Trophoblast cell (in vitro differentiated cells and primary cell): Measurements from ENCODE around the gene KATNAL1.

Experiments used
- DNase-seq, 2 donors: peaks; one replicate each; pipeline ENCODE4 v3.0.0-alpha.2; 2016
- H2AFZ ChIP-seq: 2 replicates; pipeline ENCODE4 v1.6.1; 2013; ENCODE audit warnings: low read length, moderate library complexity, mild to moderate bottlenecking; ENCODE audit not compliant: insufficient read depth, poor library complexity
- H2AK5ac ChIP-seq: 2 replicates; pipeline ENCODE4 v1.6.1; 2013; ENCODE audit warnings: mild to moderate bottlenecking, low read length
- H2BK120ac ChIP-seq: 2 replicates; pipeline ENCODE4 v1.6.1; 2013; ENCODE audit warnings: low read length, mild to moderate bottlenecking, moderate library complexity; ENCODE audit not compliant: insufficient read depth, poor library complexity
- H2BK12ac ChIP-seq: 2 replicates; pipeline ENCODE4 v1.6.1; 2013; ENCODE audit warnings: mild to moderate bottlenecking, low read length, moderate library complexity
- H2BK5ac ChIP-seq: 2 replicates; pipeline ENCODE4 v1.6.1; 2013; ENCODE audit warnings: low read length, low read depth, moderate library complexity, mild to moderate bottlenecking; ENCODE audit not compliant: poor library complexity
- H3K14ac ChIP-seq: 2 replicates; pipeline ENCODE4 v1.6.1; 2013; ENCODE audit warnings: mild to moderate bottlenecking, low read length
- H3K18ac ChIP-seq: 2 replicates; pipeline ENCODE4 v1.6.1; 2013; ENCODE audit warnings: mild to moderate bottlenecking, low read length
- H3K23ac ChIP-seq: 2 replicates; pipeline ENCODE4 v1.6.1; 2013; ENCODE audit warnings: low read length
- H3K27ac ChIP-seq: 2 replicates; pipeline ENCODE4 v1.5.1; 2013; ENCODE audit warnings: low read depth, mild to moderate bottlenecking, inconsistent platforms, low read length, moderate library complexity
- H3K27me3 ChIP-seq: 2 replicates; pipeline ENCODE4 v1.6.1; 2013; ENCODE audit warnings: inconsistent platforms, mild to moderate bottlenecking, low read length, moderate library complexity; ENCODE audit not compliant: insufficient read depth
- H3K36me3 ChIP-seq, 2 experiments: 1 replicate in 1 of 2; 2 replicates in 1 of 2; pipeline ENCODE4 v1.6.1; 2013; ENCODE audit warnings: low read length in 2 of 2, mild to moderate bottlenecking in 2 of 2, moderate library complexity in 1 of 2; ENCODE audit not compliant: insufficient read depth in 2 of 2, control insufficient read depth in 1 of 2
- H3K4ac ChIP-seq: 2 replicates; pipeline ENCODE4 v1.6.1; 2013; ENCODE audit warnings: low read depth, mild to moderate bottlenecking, low read length, moderate library complexity
- H3K4me1 ChIP-seq, 2 experiments: 1 replicate in 1 of 2; 2 replicates in 1 of 2; pipeline ENCODE4 v1.6.1; 2013; ENCODE audit warnings: low read length in 2 of 2, mild to moderate bottlenecking in 2 of 2, moderate library complexity in 1 of 2; ENCODE audit not compliant: insufficient read depth in 2 of 2, control insufficient read depth in 1 of 2
- H3K4me2 ChIP-seq: 2 replicates; pipeline ENCODE4 v1.6.1; 2013; ENCODE audit warnings: inconsistent platforms, mild to moderate bottlenecking, low read length, moderate library complexity
- H3K4me3 ChIP-seq: 2 replicates; pipeline ENCODE4 v1.5.1; 2013; ENCODE audit warnings: mild to moderate bottlenecking, low read depth, low read length, inconsistent platforms
- H3K79me1 ChIP-seq: one replicate; pipeline ENCODE4 v1.6.1; 2013; ENCODE audit warnings: low read length
- H3K79me2 ChIP-seq: 2 replicates; pipeline ENCODE4 v1.6.1; 2013; ENCODE audit warnings: low read length, mild to moderate bottlenecking; ENCODE audit not compliant: control insufficient read depth, insufficient read depth, poor library complexity
- H3K9ac ChIP-seq: 2 replicates; pipeline ENCODE4 v1.6.1; 2013; ENCODE audit warnings: mild to moderate bottlenecking, low read length
- H3K9me3 ChIP-seq: 2 replicates; pipeline ENCODE4 v1.6.1; 2013; ENCODE audit warnings: low read depth, mild to moderate bottlenecking, control low read depth, inconsistent platforms, low read length; ENCODE audit not compliant: insufficient read depth
- H4K12ac ChIP-seq: 2 replicates; pipeline ENCODE4 v1.6.1; 2013; ENCODE audit warnings: low read depth, mild to moderate bottlenecking, low read length, moderate library complexity
- H4K8ac ChIP-seq: 2 replicates; pipeline ENCODE4 v1.6.1; 2013; ENCODE audit warnings: low read depth, mild to moderate bottlenecking, low read length, moderate library complexity
- H4K91ac ChIP-seq: one replicate; pipeline ENCODE4 v1.6.1; 2013; ENCODE audit warnings: low read depth, mild to moderate bottlenecking, low read length, moderate library complexity
- WGBS: extraction: QIAGEN DNeasy Blood & Tissue Kit; methylation state at CpG from one replicate; pipeline ENCODE4 v1.1.7; 2013; ENCODE audit warnings: missing lambda C conversion rate; ENCODE audit not compliant: insufficient read length, insufficient coverage; ENCODE audit errors: extremely low coverage; 5-methylcytosine and 5-hydroxymethylcytosine counted together

The KATNAL1 gene

GRCh38 chr13:30156826-30157615 lies 150.3 kb downstream of the KATNAL1 start:
- Histone ChIP-seq H2BK12ac (peak overlapping the region; percentile 90), H3K4me2 (no peak overlapping the region), H4K91ac (peak overlapping the region; percentile 93), H4K12ac (no peak overlapping the region), H3K79me2 (peaks cover 3% of the 10 kb centered on the region), H3K27me3 (no peaks in the 10 kb centered on the region), H3K14ac (peak overlapping the region; percentile 69), H4K8ac (peak overlapping the region; percentile 69), H3K36me3 (no peaks in the 10 kb centered on the region), H3K23ac (no peak overlapping the region), H2BK5ac (peak overlapping the region; percentile 71), H3K27ac (peak overlapping the region; percentile 81), H2AK5ac (peak overlapping the region; percentile 59), H3K9ac (no peak overlapping the region), H3K9me3 (no peaks in the 10 kb centered on the region), H3K4ac (peak overlapping the region; percentile 28), H3K4me1 (peaks cover 27 to 37% of the 10 kb centered on the region in 2 experiments), H2BK120ac (peak overlapping the region; percentile 79), H2AFZ (no peak overlapping the region), H3K79me1 (peaks cover 18% of the 10 kb centered on the region), H3K18ac (peak overlapping the region; percentile 69), H3K4me3 (no peak overlapping the region)
- WGBS: no CpG with 5 or more reads among the region's 17 CpGs
- DNase-seq: no peak

GRCh38 chr13:30156270-30156669 lies 151.1 kb downstream of the KATNAL1 start:
- no peak overlapping the region for H2BK12ac ChIP-seq
- no peak overlapping the region for H2AK5ac ChIP-seq
- H2BK120ac ChIP-seq: no peak overlapping the region
- no peak overlapping the region for H3K4me2 ChIP-seq
- H3K27me3 ChIP-seq: no peaks in the 10 kb centered on the region
- no peaks in the 10 kb centered on the region for H3K36me3 ChIP-seq
- no peak overlapping the region for H3K9ac ChIP-seq
- H4K91ac ChIP-seq: peak overlapping the region; percentile 16
- H4K12ac ChIP-seq: no peak overlapping the region
- H4K8ac ChIP-seq: no peak overlapping the region
- H3K79me1 ChIP-seq: peaks cover 18% of the 10 kb centered on the region
- WGBS: no CpG with 5 or more reads among the region's 6 CpGs
- H2AFZ ChIP-seq: no peak overlapping the region
- no peaks in the 10 kb centered on the region for H3K9me3 ChIP-seq
- peaks cover 3% of the 10 kb centered on the region for H3K79me2 ChIP-seq
- H3K18ac ChIP-seq: no peak overlapping the region
- no peak overlapping the region for H3K4ac ChIP-seq
- DNase-seq: no peak
- H2BK5ac ChIP-seq: no peak overlapping the region
- H3K4me3 ChIP-seq: no peak overlapping the region
- no peak overlapping the region for H3K14ac ChIP-seq
- H3K4me1 ChIP-seq: peaks cover 27 to 37% of the 10 kb centered on the region in 2 experiments
- H3K23ac ChIP-seq: no peak overlapping the region
- H3K27ac ChIP-seq: no peak overlapping the region

- H3K14ac ChIP-seq: no peak overlapping the region
- H3K9ac ChIP-seq: no peak overlapping the region
- no peaks in the 10 kb centered on the region for H3K9me3 ChIP-seq
- H3K23ac ChIP-seq: no peak overlapping the region
- no peaks in the 10 kb centered on the region for H3K36me3 ChIP-seq
- no peak overlapping the region for H3K18ac ChIP-seq
- H3K27ac ChIP-seq: no peak overlapping the region
- H2AFZ ChIP-seq: no peak overlapping the region
- no peak overlapping the region for H2AK5ac ChIP-seq
- H4K12ac ChIP-seq: no peak overlapping the region
- H3K4me1 ChIP-seq: peaks cover 29 to 34% of the 10 kb centered on the region in 2 experiments
- no peak overlapping the region for H2BK120ac ChIP-seq
- no CpG with 5 or more reads among the region's 10 CpGs for WGBS
- H3K79me2 ChIP-seq: peaks cover 3% of the 10 kb centered on the region
- H3K79me1 ChIP-seq: peaks cover 18% of the 10 kb centered on the region
- no peak overlapping the region for H2BK5ac ChIP-seq
- peak overlapping the region; percentile 7 for H2BK12ac ChIP-seq
- H4K8ac ChIP-seq: no peak overlapping the region
- no peak overlapping the region for H3K4ac ChIP-seq
- DNase-seq: no peak
- no peaks in the 10 kb centered on the region for H3K27me3 ChIP-seq
- no peak overlapping the region for H3K4me2 ChIP-seq
- H4K91ac ChIP-seq: peak overlapping the region; percentile 0
- H3K4me3 ChIP-seq: no peak overlapping the region
Measured at GRCh38 chr13:30154931-30155330, 152.4 kb downstream of the KATNAL1 start.

GRCh38 chr13:30154531-30154930 lies 152.8 kb downstream of the KATNAL1 start:
- Histone ChIP-seq H3K4me1 (peaks cover 29 to 33% of the 10 kb centered on the region in 2 experiments), H3K9me3 (no peaks in the 10 kb centered on the region), H3K9ac (no peak overlapping the region), H3K79me2 (peaks cover 3% of the 10 kb centered on the region), H4K8ac (no peak overlapping the region), H4K12ac (no peak overlapping the region), H2AK5ac (no peak overlapping the region), H3K4ac (no peak overlapping the region), H3K23ac (no peak overlapping the region), H3K4me3 (no peak overlapping the region), H3K36me3 (no peaks in the 10 kb centered on the region), H3K14ac (no peak overlapping the region), H2BK120ac (no peak overlapping the region), H2AFZ (no peak overlapping the region), H3K18ac (no peak overlapping the region), H3K4me2 (no peak overlapping the region), H3K27me3 (no peaks in the 10 kb centered on the region), H3K79me1 (peaks cover 18% of the 10 kb centered on the region), H2BK12ac (no peak overlapping the region), H2BK5ac (no peak overlapping the region), H3K27ac (no peak overlapping the region), H4K91ac (peak overlapping the region; percentile 16)
- no CpG with 5 or more reads among the region's 20 CpGs for WGBS
- DNase-seq: no peak
